Neural cell (in vitro differentiated cells): ENCODE measurements around the gene HELZ2. TPM values are rescaled to one million over a fixed set of nuclear protein-coding genes. Genes with fewer than 3 reads are reported as not detected.

ENCODE experiments used
- H2AFZ ChIP-seq: fragments of 200-600, 300-800 bp; sonication (generic), shearing (Covaris generic); 2 replicates; pipeline ENCODE4 v1.6.0; 2014; ENCODE audit warnings: low read depth, mild to moderate bottlenecking, antibody characterized with exemption, low read length, moderate library complexity
- H3F3A ChIP-seq: fragments of 200-600 bp; shearing (Covaris generic); 2 replicates; pipeline ENCODE4 v1.6.1; 2016; ENCODE audit warnings: mild to moderate bottlenecking, moderate library complexity, mixed read lengths, antibody characterized with exemption, low read length; ENCODE audit not compliant: insufficient read depth, poor library complexity, severe bottlenecking
- H3K27ac ChIP-seq: fragments of 200-600, 300-800 bp; sonication (generic), shearing (Covaris generic); 2 replicates; pipeline ENCODE4 v1.5.1; 2014; ENCODE audit warnings: mild to moderate bottlenecking, low read length, moderate library complexity
- H3K27me3 ChIP-seq: fragments of 300-800, 200-600 bp; sonication (generic), shearing (Covaris generic); 2 replicates; pipeline ENCODE4 v1.6.0; 2014; ENCODE audit warnings: mild to moderate bottlenecking, low read depth, low read length, moderate library complexity; ENCODE audit not compliant: insufficient read depth
- H3K36me3 ChIP-seq: fragments of 300-800, 200-600 bp; sonication (generic), shearing (Covaris generic); 2 replicates; pipeline ENCODE4 v1.5.1; 2014; ENCODE audit warnings: mild to moderate bottlenecking, antibody characterized with exemption, low read length, moderate library complexity; ENCODE audit not compliant: insufficient read depth
- H3K4me2 ChIP-seq: fragments of 300-800, 200-600 bp; sonication (generic), shearing (Covaris generic); 2 replicates; pipeline ENCODE4 v1.6.0; 2014; ENCODE audit warnings: mild to moderate bottlenecking, low read length
- H3K4me3 ChIP-seq: fragments of 300-800, 200-600 bp; sonication (generic), shearing (Covaris generic); 2 replicates; pipeline ENCODE4 v1.5.1; 2014; ENCODE audit warnings: mild to moderate bottlenecking, low read length, moderate library complexity
- H3K79me2 ChIP-seq: fragments of 200-600 bp; shearing (Covaris generic); replicated peaks from 2 replicates; pipeline ENCODE4 v1.6.0; 2014; ENCODE audit warnings: mild to moderate bottlenecking, low read length, moderate library complexity; ENCODE audit not compliant: insufficient read depth
- H3K9ac ChIP-seq: fragments of 300-800, 200-600 bp; sonication (generic), shearing (Covaris generic); 2 replicates; pipeline ENCODE4 v1.6.1; 2016; ENCODE audit warnings: mild to moderate bottlenecking, low read length, mixed read lengths
- H3K9me2 ChIP-seq: fragments of 200-600 bp; shearing (Covaris generic); 2 replicates; pipeline ENCODE4 v1.6.1; 2016; ENCODE audit warnings: mild to moderate bottlenecking, low read length, mixed read lengths; ENCODE audit not compliant: insufficient read depth
- H3K9me3 ChIP-seq: fragments of 200-600, 300-800 bp; sonication (generic), shearing (Covaris generic); 2 replicates; pipeline ENCODE4 v1.6.1; 2016; ENCODE audit warnings: mild to moderate bottlenecking, mixed run types, low read length, moderate library complexity, mixed read lengths
- H4K20me1 ChIP-seq: fragments of 200-600 bp; shearing (Covaris generic); 2 replicates; pipeline ENCODE4 v1.6.1; 2016; ENCODE audit warnings: mild to moderate bottlenecking, mixed run types; ENCODE audit not compliant: insufficient read depth
- CTCF ChIP-seq: fragments of 450-650 bp; IDR thresholded peaks from 2 replicates; pipeline ENCODE4 v1.5.1; 2014; ENCODE audit warnings: antibody characterized with exemption, mild to moderate bottlenecking, moderate library complexity; ENCODE audit not compliant: poor library complexity, severe bottlenecking
- EP300 ChIP-seq: fragments of 450-650 bp; conservative IDR thresholded peaks from 2 replicates; pipeline ENCODE4 v1.6.1; 2014; ENCODE audit warnings: antibody characterized with exemption, mild to moderate bottlenecking, moderate library complexity; ENCODE audit not compliant: poor library complexity, severe bottlenecking
- EZH2 ChIP-seq: fragments of 200-600, 300-800 bp; shearing (Covaris generic), sonication (generic); IDR thresholded peaks from 2 replicates; pipeline ENCODE4 v1.6.1; 2014; ENCODE audit warnings: antibody characterized with exemption, low read length, borderline replicate concordance, mild to moderate bottlenecking; ENCODE audit not compliant: insufficient read depth, poor library complexity, severe bottlenecking
- MXI1 ChIP-seq: fragments of 450-650 bp; conservative IDR thresholded peaks from 2 replicates; pipeline ENCODE4 v1.6.1; 2014; ENCODE audit warnings: antibody characterized with exemption, mild to moderate bottlenecking; ENCODE audit not compliant: poor library complexity, severe bottlenecking
- POLR2AphosphoS5 ChIP-seq: IDR thresholded peaks from 2 replicates; pipeline ENCODE4 v1.6.1; 2012
- RAD21 ChIP-seq: fragments of 450-650 bp; conservative IDR thresholded peaks from 2 replicates; pipeline ENCODE4 v1.6.1; 2014; ENCODE audit warnings: antibody characterized with exemption, mild to moderate bottlenecking, moderate library complexity
- REST ChIP-seq: IDR thresholded peaks from 2 replicates; pipeline ENCODE4 v1.6.1; 2012; ENCODE audit warnings: borderline replicate concordance
- SMC3 ChIP-seq: fragments of 450-650 bp; conservative IDR thresholded peaks from 2 replicates; pipeline ENCODE4 v1.6.1; 2014; ENCODE audit warnings: antibody characterized with exemption, mild to moderate bottlenecking, moderate library complexity; ENCODE audit not compliant: poor library complexity
- TAF1 ChIP-seq: IDR thresholded peaks from 2 replicates; pipeline ENCODE4 v1.6.1; 2012; ENCODE audit warnings: low read depth
- polyA plus RNA-seq: library from polyadenylated mRNA; depleted of rRNA; stranded (reverse); fragments of >200 nt; gene quantifications from 2 replicates; pipeline ENCODE4 v1.2.3, GENCODE V29; 2014

The HELZ2 gene
- polyA plus RNA-seq, 1 donor from 2014 or later: 1.3 TPM

- no peaks in the 10 kb centered on the region for H3K9me3 ChIP-seq
- H3K27me3 ChIP-seq: no peaks in the 10 kb centered on the region
- no peaks in the 10 kb centered on the region for H3K9me2 ChIP-seq
- no peak overlapping the region for H3K9ac ChIP-seq
- H3K79me2 ChIP-seq: no peaks in the 10 kb centered on the region
- no peak overlapping the region for H3K4me2 ChIP-seq
- H3K4me3 ChIP-seq: no peak overlapping the region
- H3K36me3 ChIP-seq: no peaks in the 10 kb centered on the region
- H2AFZ ChIP-seq: no peak overlapping the region
- TF ChIP-seq POLR2AphosphoS5 (no peak), MXI1 (no peak), RAD21 (no peak), TAF1 (no peak), REST (no peak), EP300 (no peak), SMC3 (no peak), EZH2 (no peak), CTCF (no peak)
- H3K27ac ChIP-seq: no peak overlapping the region
- H4K20me1 ChIP-seq: no peaks in the 10 kb centered on the region
- no peaks in the 10 kb centered on the region for H3F3A ChIP-seq
These were observed 31.9 kb downstream of the HELZ2 start for GRCh38 chr20:63542031-63542559.

GRCh38 chr20:63541371-63541770 is 32.7 kb downstream of the HELZ2 start:
- Histone ChIP-seq H3K79me2 (no peaks in the 10 kb centered on the region), H3K27ac (no peak overlapping the region), H3K9ac (no peak overlapping the region), H3K36me3 (no peaks in the 10 kb centered on the region), H3K27me3 (no peaks in the 10 kb centered on the region), H3K9me2 (no peaks in the 10 kb centered on the region), H4K20me1 (no peaks in the 10 kb centered on the region), H2AFZ (no peak overlapping the region), H3K4me3 (no peak overlapping the region), H3K9me3 (no peaks in the 10 kb centered on the region), H3F3A (no peaks in the 10 kb centered on the region), H3K4me2 (no peak overlapping the region)
- TF ChIP-seq EZH2 (no peak), TAF1 (no peak), MXI1 (no peak), CTCF (no peak), SMC3 (no peak), REST (no peak), POLR2AphosphoS5 (no peak), RAD21 (no peak), EP300 (no peak)
